H1 (cell line): ENCODE data around the gene DNLZ. TPM values are rescaled to one million over a fixed set of nuclear protein-coding genes. Genes with fewer than 3 reads are reported as not detected.

Source experiments
- CTCF ChIA-PET: fragments of 300-600 bp; sonication (Branson Sonifier 250); formaldehyde crosslinking; loops from one replicate; lab custom pipeline; 2021; ENCODE audit not compliant: partially characterized antibody; lab: Charles Lee
- POLR2A ChIA-PET: fragments of 300-600 bp; sonication (Branson Sonifier 250); formaldehyde crosslinking; loops from one replicate; lab custom pipeline; 2021; ENCODE audit warnings: inconsistent platforms; ENCODE audit not compliant: partially characterized antibody; lab: Charles Lee
- DNase-seq, 2 experiments: peaks; one replicate each; pipeline versions ENCODE4 v3.0.0 to v3.0.0-alpha.2; 2010 to 2022; ENCODE audit warnings: low spot score in 2 of 2, low read depth in 1 of 2, mixed read lengths in 1 of 2
- FAIRE-seq: peaks from 2 replicates; lab custom pipeline; 2011; peaks lifted over from hg19 to GRCh38; lab: Jason Lieb, UNC
- H2AFZ ChIP-seq: 2 replicates; pipeline ENCODE4 v1.8.1; 2012; ENCODE audit warnings: low read length, inconsistent platforms
- H2AK5ac ChIP-seq: 2 replicates; pipeline ENCODE4 v1.6.1; 2013; ENCODE audit warnings: low read depth, low read length
- H2BK120ac ChIP-seq: replicated peaks from 2 replicates; pipeline ENCODE3; 2013; ENCODE audit warnings: low read depth, low read length, inconsistent platforms
- H2BK12ac ChIP-seq: 2 replicates; pipeline ENCODE4 v1.6.1; 2013; ENCODE audit warnings: low read depth, low read length
- H2BK15ac ChIP-seq: 2 replicates; pipeline ENCODE4 v1.6.1; 2013; ENCODE audit warnings: low read length
- H2BK20ac ChIP-seq: 2 replicates; pipeline ENCODE4 v1.6.1; 2013; ENCODE audit warnings: low read length
- H2BK5ac ChIP-seq: 2 replicates; pipeline ENCODE4 v1.6.1; 2013; ENCODE audit warnings: low read depth, low read length
- H3K14ac ChIP-seq: 2 replicates; pipeline ENCODE4 v1.6.1; 2013; ENCODE audit warnings: inconsistent platforms; ENCODE audit not compliant: insufficient read length
- H3K18ac ChIP-seq: 2 replicates; pipeline ENCODE4 v1.6.1; 2013; ENCODE audit warnings: low read length; ENCODE audit errors: extremely low read depth
- H3K23ac ChIP-seq: 2 replicates; pipeline ENCODE4 v1.6.1; 2013; ENCODE audit warnings: inconsistent platforms; ENCODE audit not compliant: insufficient read length
- H3K23me2 ChIP-seq: 2 replicates; pipeline ENCODE4 v1.6.1; 2013; ENCODE audit warnings: low read depth, low read length
- H3K27ac ChIP-seq: 2 replicates; pipeline ENCODE4 v1.6.1; 2011; ENCODE audit warnings: low read depth, low read length, inconsistent platforms
- H3K27me3 ChIP-seq, 4 experiments: replicated peaks in 1 of 4; 1 replicate in 1 of 4; 2 replicates in 3 of 4; pipeline versions ENCODE4 v1.6.1 to v1.8.1; 2011 to 2013; ENCODE audit warnings: low read length in 3 of 4, mild to moderate bottlenecking in 3 of 4, inconsistent platforms in 2 of 4, mixed read lengths in 2 of 4, moderate library complexity in 1 of 4; ENCODE audit not compliant: control insufficient read depth in 3 of 4, insufficient read depth in 3 of 4; ENCODE audit errors: extremely low read depth in 1 of 4
- H3K36me3 ChIP-seq, 4 experiments: 2 replicates each; pipeline versions ENCODE4 v1.6.1 to v1.8.1; 2011 to 2013; ENCODE audit warnings: mild to moderate bottlenecking in 4 of 4, low read length in 3 of 4, moderate library complexity in 2 of 4, control low read depth in 1 of 4, inconsistent platforms in 1 of 4; ENCODE audit not compliant: insufficient read depth in 4 of 4, control insufficient read depth in 2 of 4
- H3K4ac ChIP-seq: replicated peaks from 2 replicates; pipeline ENCODE3; 2013; ENCODE audit warnings: low read length, low read depth, mixed read lengths, inconsistent platforms; ENCODE audit not compliant: insufficient read length
- H3K4me1 ChIP-seq, 4 experiments: replicated peaks in 1 of 4; 1 replicate in 1 of 4; 2 replicates in 3 of 4; pipeline versions ENCODE4 v1.6.1 to v1.8.1; 2011 to 2013; ENCODE audit warnings: low read length in 3 of 4, inconsistent platforms in 2 of 4, mixed read lengths in 1 of 4; ENCODE audit not compliant: insufficient read depth in 4 of 4, control insufficient read depth in 3 of 4
- H3K4me2 ChIP-seq, 2 experiments: 2 replicates each; pipeline versions ENCODE4 v1.6.1 to v1.8.1; 2011 to 2013; ENCODE audit warnings: low read depth in 2 of 2, low read length in 2 of 2, control low read depth in 1 of 2, inconsistent platforms in 1 of 2, mild to moderate bottlenecking in 1 of 2; ENCODE audit not compliant: insufficient read depth in 1 of 2
- H3K4me3 ChIP-seq, 4 experiments: fragments of 200-600, 300-600 bp in 1 of 4; sonication (generic), shearing (Covaris generic), sonication (Bioruptor Twin) in 1 of 4; 2 replicates each; pipeline versions ENCODE4 v1.5.1 to v1.8.1; 2011 to 2016; ENCODE audit warnings: low read length in 4 of 4, low read depth in 3 of 4, control low read depth in 2 of 4, inconsistent platforms in 2 of 4, mild to moderate bottlenecking in 2 of 4, mixed read lengths in 1 of 4, moderate library complexity in 1 of 4; ENCODE audit not compliant: insufficient read depth in 2 of 4; ENCODE audit errors: extremely low read depth in 1 of 4
- H3K56ac ChIP-seq: replicated peaks from 2 replicates; pipeline ENCODE3; 2013; ENCODE audit warnings: low read depth, mild to moderate bottlenecking, mixed read lengths, low read length, inconsistent platforms; ENCODE audit not compliant: insufficient read length
- H3K79me1 ChIP-seq: 2 replicates; pipeline ENCODE4 v1.6.1; 2013; ENCODE audit warnings: low read depth, low read length, control low read depth
- H3K79me2 ChIP-seq, 2 experiments: 2 replicates each; pipeline versions ENCODE4 v1.6.1 to v1.8.1; 2012 to 2013; ENCODE audit warnings: low read length in 2 of 2, mild to moderate bottlenecking in 2 of 2, inconsistent platforms in 1 of 2; ENCODE audit not compliant: insufficient read depth in 2 of 2, control insufficient read depth in 1 of 2
- H3K9ac ChIP-seq, 4 experiments: replicated peaks in 1 of 4; 1 replicate in 1 of 4; 2 replicates in 3 of 4; pipeline versions ENCODE4 v1.6.1 to v1.8.1; 2011 to 2013; ENCODE audit warnings: low read depth in 3 of 4, low read length in 3 of 4, control low read depth in 2 of 4, mild to moderate bottlenecking in 2 of 4, moderate library complexity in 2 of 4, inconsistent platforms in 1 of 4; ENCODE audit errors: extremely low read depth in 1 of 4
- H3K9me3 ChIP-seq, 2 experiments: 2 replicates each; pipeline versions ENCODE4 v1.6.1 to v1.8.1; 2012 to 2013; ENCODE audit warnings: mild to moderate bottlenecking in 2 of 2, moderate library complexity in 2 of 2, control low read depth in 1 of 2, inconsistent platforms in 1 of 2, low read depth in 1 of 2, low read length in 1 of 2, mixed read lengths in 1 of 2; ENCODE audit not compliant: insufficient read depth in 2 of 2
- H4K20me1 ChIP-seq, 2 experiments: replicated peaks in 1 of 2; 2 replicates each; pipeline versions ENCODE3 to v1.8.1; 2011 to 2013; ENCODE audit warnings: inconsistent platforms in 2 of 2, low read length in 2 of 2, mild to moderate bottlenecking in 1 of 2; ENCODE audit not compliant: insufficient read depth in 2 of 2, control insufficient read depth in 1 of 2
- H4K5ac ChIP-seq: 2 replicates; pipeline ENCODE4 v1.6.1; 2013; ENCODE audit warnings: low read length, low read depth, mixed read lengths, inconsistent platforms; ENCODE audit not compliant: insufficient read length
- H4K8ac ChIP-seq: 2 replicates; pipeline ENCODE4 v1.8.0; 2013; ENCODE audit warnings: mild to moderate bottlenecking, moderate library complexity, low read length, inconsistent platforms; ENCODE audit not compliant: insufficient read depth; ENCODE audit errors: extremely low read depth
- H4K91ac ChIP-seq: replicated peaks from 2 replicates; pipeline ENCODE3; 2013; ENCODE audit warnings: low read length, mixed read lengths, inconsistent platforms; ENCODE audit not compliant: insufficient read length
- CBX8 ChIP-seq: fragments of 300-800, 300-1000 bp; sonication (generic); IDR thresholded peaks from 2 replicates; pipeline ENCODE4 v1.7.1; 2016; ENCODE audit warnings: low read depth, low read length, borderline replicate concordance
- CHD1 ChIP-seq: IDR thresholded peaks from 2 replicates; pipeline ENCODE4 v1.6.1; 2012; ENCODE audit warnings: low read depth, low read length, improper control_type of control experiment
- EGR1 ChIP-seq: IDR thresholded peaks from 2 replicates; pipeline ENCODE4 v1.6.1; 2011; ENCODE audit warnings: low read depth, low read length, borderline replicate concordance
- EP300 ChIP-seq, 2 experiments: IDR thresholded peaks; 1 replicate in 1 of 2; 2 replicates in 1 of 2; pipeline ENCODE4 v1.6.1; 2011 to 2012; ENCODE audit warnings: low read depth in 2 of 2, low read length in 2 of 2, mild to moderate bottlenecking in 2 of 2, borderline replicate concordance in 1 of 2, inconsistent platforms in 1 of 2, moderate library complexity in 1 of 2
- GABPA ChIP-seq: IDR thresholded peaks from 2 replicates; pipeline ENCODE4 v1.6.1; 2011; ENCODE audit warnings: mild to moderate bottlenecking, low read length, moderate library complexity, borderline replicate concordance; ENCODE audit not compliant: insufficient read depth
- NANOG ChIP-seq: IDR thresholded peaks from 2 replicates; pipeline ENCODE4 v1.6.1; 2011; ENCODE audit warnings: low read length, low read depth, mild to moderate bottlenecking, inconsistent platforms; ENCODE audit not compliant: insufficient read depth, poor library complexity, severe bottlenecking
- RBBP5 ChIP-seq: IDR thresholded peaks from 2 replicates; pipeline ENCODE4 v1.7.1; 2012; ENCODE audit warnings: low read depth, mild to moderate bottlenecking, inconsistent platforms, low read length, moderate library complexity, borderline replicate concordance
- SIRT6 ChIP-seq: IDR thresholded peaks from one replicate; pipeline ENCODE4 v1.7.1; 2012; ENCODE audit warnings: low read length, inconsistent platforms
- SP1 ChIP-seq: IDR thresholded peaks from 2 replicates; pipeline ENCODE4 v1.6.1; 2011; ENCODE audit warnings: low read depth, low read length
- SUZ12 ChIP-seq: fragments of 200-600 bp; sonication (generic); IDR thresholded peaks from 2 replicates; pipeline ENCODE4 v1.6.1; 2012; ENCODE audit warnings: mild to moderate bottlenecking, inconsistent platforms, low read length, moderate library complexity, mixed read lengths
- ZNF274 ChIP-seq: IDR thresholded peaks from 2 replicates; pipeline ENCODE4 v1.7.0; 2012; ENCODE audit warnings: low read length, borderline replicate concordance; ENCODE audit errors: extremely low read depth
- WGBS, 2 experiments: shearing (Covaris generic) in 1 of 2; methylation state at CpG; one replicate each; pipeline versions ENCODE4 v1.1.6 to v1.1.7; 2013 to 2015; ENCODE audit warnings: low lambda C conversion rate in 2 of 2, mixed read lengths in 2 of 2, inconsistent platforms in 1 of 2, low coverage in 1 of 2, missing lambda C conversion rate in 1 of 2; ENCODE audit not compliant: insufficient replicate concordance in 2 of 2, insufficient coverage in 1 of 2, insufficient read length in 1 of 2; ENCODE audit errors: extremely low coverage in 1 of 2, missing lambda C conversion rate in 1 of 2; 5-methylcytosine and 5-hydroxymethylcytosine counted together
- polyA plus RNA-seq, 7 experiments: library from polyadenylated mRNA; depleted of rRNA in 3 of 7; stranded (reverse) in 5 of 7; unstranded in 2 of 7; fragments of >200 nt in 5 of 7; fragments of 200-250 nt in 2 of 7; gene quantifications; 1 replicate in 5 of 7; 2 replicates in 1 of 7; 4 replicates in 1 of 7; pipeline versions ENCODE4 v1.2.1 to v1.2.3, GENCODE V29; 2011 to 2013; ENCODE audit warnings: missing spikeins in 2 of 7, mixed read lengths in 2 of 7
- total RNA-seq: library from RNA; stranded (reverse); fragmentation: NEBNext Ultra II Directional; extraction: Animal tissue kit (Norgen Biotek cat#: 25700); gene quantifications from 2 replicates; pipeline ENCODE4 v1.2.1, GENCODE V29; 2021
- TF ChIP-seq, protein P1 (sequence below): IDR thresholded peaks from 2 replicates; pipeline ENCODE4 v1.6.1; 2012; ENCODE audit warnings: inconsistent platforms

Gene DNLZ
- total and polyA plus RNA-seq, 2 of the 8 experiments (the other 6 are each of a cell fraction or from before 2014, with no cell fraction given), result 11.6 to 17.9 TPM

DNA sequence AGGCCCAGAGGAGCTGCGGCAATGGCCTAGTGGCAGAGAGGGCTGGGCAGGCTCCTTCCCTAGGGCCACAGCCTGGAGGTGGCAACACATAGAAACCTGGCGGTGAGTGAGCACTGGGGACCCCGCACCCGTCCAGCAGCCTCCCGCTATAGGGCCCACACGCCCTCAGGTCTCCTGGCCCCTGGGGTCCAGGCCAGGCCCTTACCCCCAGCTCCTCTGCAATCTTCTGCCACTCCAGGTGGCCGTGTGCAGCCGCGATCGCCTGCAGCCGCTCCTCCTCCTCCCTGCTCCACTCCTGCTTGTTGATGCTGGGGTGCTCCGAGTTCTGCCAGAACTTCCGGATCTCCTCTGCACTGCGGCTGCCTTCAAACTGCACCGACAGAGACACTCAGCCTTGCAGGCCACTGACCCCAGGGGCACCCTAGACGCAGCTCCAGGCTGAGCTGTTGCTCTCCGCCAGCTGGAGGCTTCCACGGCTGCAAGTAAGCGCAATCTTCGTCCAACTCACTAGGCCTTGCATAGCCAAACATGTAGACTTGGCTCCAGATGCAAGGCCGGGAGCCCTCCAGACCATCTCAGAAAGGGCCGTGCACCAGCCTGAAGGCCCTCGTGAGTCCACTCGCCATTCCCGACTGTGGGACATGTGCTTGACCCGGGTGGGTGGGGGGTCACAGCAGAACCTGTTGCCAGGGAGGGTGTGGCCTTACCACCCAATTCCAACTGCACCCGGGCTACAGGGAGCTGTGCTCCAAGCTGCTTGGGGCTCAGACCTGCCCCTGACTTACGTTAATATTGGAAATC is 28.4 kb upstream of the DNLZ start:
- Histone ChIP-seq H4K5ac (no peak overlapping the region), H3K23ac (no peak overlapping the region), H3K27ac (no peak overlapping the region), H3K36me3 (peaks cover 39 to 84% (median 70%) of the 10 kb centered on the region in 4 experiments), H2BK20ac (no peak overlapping the region), H3K4me3 (no peak overlapping the region), H3K9ac (no peak overlapping the region), H3K23me2 (no peaks in the 10 kb centered on the region), H3K79me2 (peaks cover 0 to under 1% of the 10 kb centered on the region in 2 experiments; a peak in 1 of 4 replicates), H2BK5ac (no peak overlapping the region), H3K14ac (no peak overlapping the region), H3K4ac (no peak overlapping the region), H2AK5ac (no peak overlapping the region), H2AFZ (no peak overlapping the region), H4K8ac (no peak overlapping the region), H3K27me3 (no peaks in the 10 kb centered on the region), H4K91ac (no peak overlapping the region), H2BK12ac (no peak overlapping the region), H3K9me3 (no peaks in the 10 kb centered on the region), H3K79me1 (peaks cover 2% of the 10 kb centered on the region; the same call in 1 of the 2 replicates), H4K20me1 (peaks cover 5 to 14% of the 10 kb centered on the region in 2 experiments), H3K18ac (no peak overlapping the region), H3K56ac (no peak overlapping the region), H2BK15ac (no peak overlapping the region), H2BK120ac (no peak overlapping the region), H3K4me1 (no peaks in the 10 kb centered on the region), H3K4me2 (no peak overlapping the region)
- ChIA-PET CTCF (interaction anchor here (0.9 to 2.3 kb wide), 4 partner anchors 9 to 93 kb away, joined by 3 to 11 read pairs (median 6); partner anchors contain the start of genes DNLZ and SNAPC4), POLR2A (interaction anchor here (1.2 to 14.6 kb wide), 9 partner anchors 5 to 53 kb away, joined by 3 to 139 read pairs (median 5); partner anchors contain the start of genes CARD9 and SNAPC4)
- 95% methylated on average over 28 of the region's 28 CpGs; no CpG with 5 or more reads in 1 of the 2 experiments for WGBS, 2 experiments
- no peak for DNase-seq
- FAIRE-seq, result no peak
- no peak for TF ChIP-seq RBBP5
- no peak for TF ChIP-seq EP300 (IDR thresholded peaks at IDR 0.05; ENCODE audit: borderline replicate concordance in 1 of 2, low read depth in 2 of 2, low read length in 2 of 2)
- TF ChIP-seq CBX8, result no peak
- no peak for TF ChIP-seq CHD1
- no peak for TF ChIP-seq GABPA
- no peak for TF ChIP-seq EGR1
- TF ChIP-seq, protein P1, sequence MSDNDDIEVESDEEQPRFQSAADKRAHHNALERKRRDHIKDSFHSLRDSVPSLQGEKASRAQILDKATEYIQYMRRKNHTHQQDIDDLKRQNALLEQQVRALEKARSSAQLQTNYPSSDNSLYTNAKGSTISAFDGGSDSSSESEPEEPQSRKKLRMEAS, result no peak
- no peak for TF ChIP-seq ZNF274
- TF ChIP-seq SIRT6, result no peak
- TF ChIP-seq NANOG, result no peak
- no peak for TF ChIP-seq SP1
- no peak for TF ChIP-seq SUZ12
